ENCODE measurements around the gene SLX1A.
A peak's percentile ranks its signal among the peaks of the same experiment; 100 is the strongest.
"Not testable (repeated sequence)": the region's sequence is repeated elsewhere in the genome, so short reads cannot be mapped to it uniquely, and the experiment has no call there.

Gene SLX1A

GRCh38 chr16:30193615-30194014, at the start of gene SLX1A, which contains the start of gene BOLA2B:
TSS of gene SLX1A (plus strand) at chr16:30193875. CDS start at chr16:30194085, 210 bp downstream.
TSS of gene BOLA2B (minus strand) at chr16:30193666. CDS start at chr16:30193595, 71 bp downstream.
- not testable (repeated sequence) for DNase-seq (ENCODE audit: low read depth in 2 of 2)

- no peak for DNase-seq (ENCODE audit: low read depth in 2 of 2)
Observed at GRCh38 chr16:30144017-30144416, 49.7 kb upstream of the SLX1A start.

GRCh38 chr16:30144917-30145316, 48.8 kb upstream of the SLX1A start:
- no peak for DNase-seq (ENCODE audit: low read depth in 2 of 2)

GRCh38 chr16:30145657-30146056, 48.0 kb upstream of the SLX1A start:
- DNase-seq (ENCODE audit: low read depth in 2 of 2): no peak

GRCh38 chr16:30147843-30148510, 45.7 kb upstream of the SLX1A start:
- no peak for DNase-seq (ENCODE audit: low read depth in 2 of 2)

- DNase-seq (ENCODE audit: low read depth in 2 of 2): no peak
Observed at GRCh38 chr16:30149250-30149930, 44.3 kb upstream of the SLX1A start.

- no peak for DNase-seq (ENCODE audit: low read depth in 2 of 2)
Observed at GRCh38 chr16:30151091-30151490, 42.6 kb upstream of the SLX1A start.

- no peak for DNase-seq (ENCODE audit: low read depth in 2 of 2)
Observed at GRCh38 chr16:30152517-30152916, 41.2 kb upstream of the SLX1A start.

- DNase-seq (ENCODE audit: low read depth in 2 of 2): no peak
Observed at GRCh38 chr16:30155188-30155587, 38.5 kb upstream of the SLX1A start.

- DNase-seq (ENCODE audit: low read depth in 2 of 2): no peak
Observed at GRCh38 chr16:30157214-30157613, 36.5 kb upstream of the SLX1A start.

GRCh38 chr16:30163538-30163937, 30.1 kb upstream of the SLX1A start:
- no peak for DNase-seq (ENCODE audit: low read depth in 2 of 2)

GRCh38 chr16:30166202-30166902, 27.3 kb upstream of the SLX1A start:
- no peak for DNase-seq (ENCODE audit: low read depth in 2 of 2)

GRCh38 chr16:30168746-30169145, 24.9 kb upstream of the SLX1A start:
- not testable (repeated sequence) for DNase-seq (ENCODE audit: low read depth in 2 of 2)

GRCh38 chr16:30169416-30169815, 24.3 kb upstream of the SLX1A start:
- not testable (repeated sequence) for DNase-seq (ENCODE audit: low read depth in 2 of 2)

- DNase-seq (ENCODE audit: low read depth in 2 of 2): not testable (repeated sequence)
Observed at GRCh38 chr16:30170145-30170544, 23.5 kb upstream of the SLX1A start.

GRCh38 chr16:30173054-30173453, 20.6 kb upstream of the SLX1A start:
- no peak for DNase-seq (ENCODE audit: low read depth in 2 of 2)

GRCh38 chr16:30176876-30177275, 16.8 kb upstream of the SLX1A start:
- DNase-seq (ENCODE audit: low read depth in 2 of 2): not testable (repeated sequence)

- no peak for DNase-seq (ENCODE audit: low read depth in 2 of 2)
Observed at GRCh38 chr16:30179195-30179594, 14.5 kb upstream of the SLX1A start.

- no peak for DNase-seq (ENCODE audit: low read depth in 2 of 2)
Observed at GRCh38 chr16:30179931-30180330, 13.7 kb upstream of the SLX1A start.

- DNase-seq (ENCODE audit: low read depth in 2 of 2): no peak
Observed at GRCh38 chr16:30180741-30181140, 12.9 kb upstream of the SLX1A start.

- DNase-seq (ENCODE audit: low read depth in 2 of 2): peak; percentile 83 to 85
Observed at GRCh38 chr16:30183233-30184095, 10.2 kb upstream of the SLX1A start, which contains the start of gene CORO1A. TSS of gene CORO1A (plus strand) at chr16:30183602. CDS start at chr16:30185210, 1,608 bp downstream.
